Activated CD4-positive, alpha-beta T cell treated with anti-CD3 and anti-CD28 coated beads, Interleukin-2, amount 10 ng/mL, durations not matched to agents 24 days and 14 days (primary cell): ENCODE measurements around the gene PAM16. TPM values are rescaled to one million over a fixed set of nuclear protein-coding genes. Genes with fewer than 3 reads are reported as not detected.
"Not testable (repeated sequence)": the region's sequence is repeated elsewhere in the genome, so short reads cannot be mapped to it uniquely, and the experiment has no call there.

Experiments
- DNase-seq: peaks from one replicate; pipeline ENCODE4 v3.0.0; 2022
- H3K27ac Mint-ChIP-seq: one replicate; pipeline ENCODE4 v1.8.0; 2022; ENCODE audit warnings: mild to moderate bottlenecking, mixed read lengths
- H3K27me3 Mint-ChIP-seq: one replicate; pipeline ENCODE4 v1.8.0; 2022; ENCODE audit warnings: mixed read lengths
- H3K36me3 Mint-ChIP-seq: one replicate; pipeline ENCODE4 v1.8.0; 2022; ENCODE audit warnings: low read depth, mild to moderate bottlenecking, mixed read lengths
- H3K4me1 Mint-ChIP-seq: one replicate; pipeline ENCODE4 v1.8.0; 2021; ENCODE audit warnings: mixed read lengths
- H3K4me3 Mint-ChIP-seq: one replicate; pipeline ENCODE4 v1.8.0; 2022; ENCODE audit warnings: mild to moderate bottlenecking, moderate library complexity, mixed read lengths
- H3K9me3 Mint-ChIP-seq: one replicate; pipeline ENCODE4 v1.8.0; 2021; ENCODE audit warnings: mixed read lengths
- intact Hi-C: fragments of 100-400 bp; cut with micrococcal nuclease; formaldehyde crosslinking; loops from one replicate; pipeline ENCODE4 v1.15.1; 2023
- total RNA-seq: library from RNA; stranded (reverse); gene quantifications from 2 replicates; pipeline ENCODE4 v1.2.3, GENCODE V29; 2022

PAM16 gene
- total RNA-seq, 1 donor from 2014 or later, result 104 TPM

DNA sequence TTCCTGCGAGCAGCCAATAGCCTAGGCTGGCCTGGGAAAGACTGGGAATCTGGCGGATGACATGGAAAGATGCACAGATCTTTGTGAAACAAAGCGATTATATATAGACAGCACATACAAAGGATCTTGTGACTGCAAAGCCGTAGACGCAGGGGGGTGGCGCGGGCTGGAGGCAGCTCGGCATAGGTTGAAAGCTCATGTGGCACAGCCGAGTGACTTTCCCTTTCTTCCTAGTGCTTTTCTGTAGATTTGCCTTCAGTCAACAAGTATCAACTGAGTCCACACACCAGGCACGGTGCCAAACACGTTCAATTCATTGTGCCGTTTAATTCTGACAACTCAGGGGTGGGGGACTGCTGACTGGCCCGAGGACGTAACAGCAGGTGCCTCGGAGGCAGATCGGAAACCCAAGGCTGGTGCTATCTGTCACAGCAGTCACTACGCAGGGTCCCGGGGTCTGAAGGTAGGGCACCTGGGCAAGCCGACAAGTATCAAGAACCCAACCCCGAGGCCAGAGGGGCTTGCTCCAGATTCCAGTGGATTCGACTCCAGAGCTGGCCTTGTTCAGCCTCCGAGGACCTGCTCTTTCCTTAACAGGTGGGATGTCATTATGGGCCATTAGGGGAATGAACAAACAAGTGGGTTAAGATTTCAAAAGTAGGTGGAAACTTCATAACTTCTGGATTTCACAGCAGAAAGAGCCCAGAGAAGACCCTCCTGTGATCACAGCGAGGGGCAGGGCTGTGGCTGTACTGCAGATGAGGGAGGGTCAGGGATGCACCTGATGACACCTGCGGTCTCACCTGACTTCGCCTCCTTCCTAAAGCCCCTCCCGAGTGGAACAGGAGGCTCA is 5.9 kb downstream of the PAM16 start:
- Mint-ChIP-seq H3K27me3 (no peaks in the 10 kb centered on the region), H3K27ac (no peak overlapping the region), H3K4me1 (peaks cover 4% of the 10 kb centered on the region), H3K36me3 (peaks cover 9% of the 10 kb centered on the region), H3K9me3 (no peaks in the 10 kb centered on the region), H3K4me3 (no peak overlapping the region)
- DNase-seq, result peak; percentile 58
- intact Hi-C loops, result no loop called here

DNA sequence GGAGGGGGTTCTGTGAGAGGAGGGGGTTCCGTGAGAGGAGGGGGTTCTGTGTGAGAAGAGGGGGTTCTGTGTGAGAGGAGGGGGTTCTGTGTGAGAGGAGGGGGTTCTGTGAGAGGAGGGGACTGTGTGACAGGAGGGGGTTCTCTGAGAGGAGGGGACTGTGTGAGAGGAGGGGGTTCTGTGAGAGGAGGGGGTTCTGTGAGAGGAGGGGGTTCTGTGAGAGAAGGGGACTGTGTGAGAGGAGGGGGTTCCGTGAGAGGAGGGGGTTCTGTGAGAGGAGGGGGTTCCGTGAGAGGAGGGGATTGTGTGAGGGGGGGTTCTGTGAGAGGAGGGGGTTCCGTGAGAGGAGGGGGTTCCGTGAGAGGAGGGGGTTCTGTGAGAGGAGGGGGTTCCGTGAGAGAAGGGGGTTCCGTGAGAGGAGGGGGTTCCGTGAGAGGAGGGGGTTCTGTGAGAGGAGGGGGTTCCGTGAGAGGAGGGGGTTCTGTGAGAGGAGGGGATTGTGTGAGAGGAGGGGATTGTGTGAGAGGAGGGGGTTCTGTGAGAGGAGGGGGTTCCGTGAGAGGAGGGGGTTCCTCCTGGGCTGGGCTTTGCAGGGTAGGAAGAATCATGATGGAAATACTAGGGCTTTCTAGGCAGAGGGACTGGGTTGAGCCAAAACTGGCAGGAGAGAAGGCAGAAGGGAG is 6.7 kb downstream of the PAM16 start:
- H3K4me3 Mint-ChIP-seq, H3K27ac Mint-ChIP-seq, H3K27me3 Mint-ChIP-seq, H3K4me1 Mint-ChIP-seq, H3K9me3 Mint-ChIP-seq, H3K36me3 Mint-ChIP-seq, intact Hi-C loops, DNase-seq: not testable (repeated sequence)

DNA sequence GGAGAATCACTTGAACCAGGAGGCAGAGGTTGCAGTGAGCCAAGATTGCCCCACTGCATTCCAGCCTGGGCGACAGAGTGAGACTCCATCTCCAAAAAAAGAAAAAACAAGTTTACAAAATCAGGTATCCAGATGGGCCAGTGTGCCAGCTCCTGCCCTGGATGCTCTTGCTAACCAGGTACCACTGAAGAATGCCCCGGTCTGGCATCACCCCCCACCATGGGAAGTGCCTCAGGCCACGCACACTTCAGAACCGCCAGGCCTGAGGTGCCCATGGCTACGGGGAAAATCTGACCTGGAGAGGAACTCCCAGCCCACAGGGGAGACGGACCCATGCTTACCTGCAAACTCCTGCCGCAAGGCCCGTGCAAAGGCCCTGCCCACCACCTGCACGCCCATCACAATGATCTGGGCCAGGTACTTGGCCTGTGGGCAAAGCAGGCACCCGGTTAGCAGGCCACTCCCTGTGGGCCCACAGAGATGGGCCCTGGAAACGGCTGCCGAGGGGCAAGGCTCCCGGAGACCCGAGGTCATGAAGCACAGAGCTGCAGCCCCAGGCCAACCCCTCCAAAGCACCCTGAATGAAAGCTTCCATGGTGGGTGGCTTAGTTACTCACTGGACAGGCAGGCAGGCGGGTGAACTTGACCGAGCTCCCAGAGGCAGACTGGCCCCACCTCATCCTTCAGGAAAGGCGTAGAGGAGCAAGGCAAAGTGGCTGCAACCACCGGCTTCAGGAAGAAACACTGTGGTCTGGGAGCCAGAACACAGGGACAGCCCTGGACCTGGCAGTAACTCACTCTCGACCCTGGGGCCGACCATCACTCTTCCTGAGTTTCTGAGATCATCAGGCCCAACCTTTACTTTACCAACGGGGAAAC is 8.0 kb downstream of the PAM16 start:
- H3K27ac Mint-ChIP-seq, result no peak overlapping the region
- DNase-seq, result no peak
- peaks cover 4% of the 10 kb centered on the region for H3K4me1 Mint-ChIP-seq
- H3K9me3 Mint-ChIP-seq, result no peaks in the 10 kb centered on the region
- H3K27me3 Mint-ChIP-seq, result no peaks in the 10 kb centered on the region
- intact Hi-C loops, result no loop called here
- H3K4me3 Mint-ChIP-seq, result no peak overlapping the region
- peaks cover 7% of the 10 kb centered on the region for H3K36me3 Mint-ChIP-seq

DNA sequence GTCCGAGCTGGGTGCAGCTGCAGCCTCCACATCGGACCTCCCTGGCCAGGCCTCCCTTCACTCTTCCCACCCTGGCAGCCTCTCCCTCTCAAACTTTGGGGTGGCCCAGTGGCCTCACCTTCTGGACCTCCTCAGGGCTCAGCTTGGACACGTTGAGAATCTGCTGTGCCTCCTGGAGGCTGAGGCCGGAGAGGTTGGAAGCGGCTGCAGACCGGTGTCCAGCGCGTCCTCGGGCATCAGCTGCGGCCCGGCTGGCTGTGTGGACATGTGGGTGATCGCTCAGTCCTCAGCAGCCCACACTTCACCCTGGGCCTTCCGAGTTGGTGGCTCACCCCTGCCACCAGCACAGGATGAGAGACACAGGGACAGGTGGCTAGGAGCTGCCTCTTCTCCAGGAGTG is 9.9 kb downstream of the PAM16 start:
- intact Hi-C loops, result no loop called here
- no peak overlapping the region for H3K4me3 Mint-ChIP-seq
- H3K27ac Mint-ChIP-seq, result no peak overlapping the region
- H3K4me1 Mint-ChIP-seq, result peaks cover 2% of the 10 kb centered on the region
- peaks cover 7% of the 10 kb centered on the region for H3K36me3 Mint-ChIP-seq
- H3K27me3 Mint-ChIP-seq, result no peaks in the 10 kb centered on the region
- H3K9me3 Mint-ChIP-seq, result no peaks in the 10 kb centered on the region
- no peak for DNase-seq

DNA sequence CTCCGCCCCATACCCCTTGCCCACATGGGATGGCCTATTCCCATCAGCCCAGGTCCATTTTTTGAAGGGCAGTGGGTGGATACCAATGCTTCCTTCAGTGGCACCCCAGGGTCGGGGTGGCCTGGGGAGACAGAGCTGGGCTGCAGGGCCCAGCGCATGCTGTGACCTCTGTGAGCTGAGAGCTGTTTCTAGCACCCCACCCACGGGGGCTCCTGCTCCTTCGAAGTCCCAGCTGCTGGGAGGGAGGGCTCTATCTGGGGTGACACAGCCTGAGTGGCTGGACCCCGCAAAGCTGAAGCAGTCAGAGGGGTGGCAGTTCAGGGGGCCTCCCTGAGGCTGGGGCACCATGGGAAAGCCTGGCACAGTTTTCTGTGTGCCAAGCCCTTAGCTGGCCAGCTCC is 10.7 kb downstream of the PAM16 start:
- no peak for DNase-seq
- Mint-ChIP-seq H3K9me3 (no peaks in the 10 kb centered on the region), H3K36me3 (peaks cover 7% of the 10 kb centered on the region), H3K4me1 (peaks cover 2% of the 10 kb centered on the region), H3K27ac (no peak overlapping the region), H3K4me3 (no peak overlapping the region), H3K27me3 (no peaks in the 10 kb centered on the region)
- intact Hi-C loops, result no loop called here

DNA sequence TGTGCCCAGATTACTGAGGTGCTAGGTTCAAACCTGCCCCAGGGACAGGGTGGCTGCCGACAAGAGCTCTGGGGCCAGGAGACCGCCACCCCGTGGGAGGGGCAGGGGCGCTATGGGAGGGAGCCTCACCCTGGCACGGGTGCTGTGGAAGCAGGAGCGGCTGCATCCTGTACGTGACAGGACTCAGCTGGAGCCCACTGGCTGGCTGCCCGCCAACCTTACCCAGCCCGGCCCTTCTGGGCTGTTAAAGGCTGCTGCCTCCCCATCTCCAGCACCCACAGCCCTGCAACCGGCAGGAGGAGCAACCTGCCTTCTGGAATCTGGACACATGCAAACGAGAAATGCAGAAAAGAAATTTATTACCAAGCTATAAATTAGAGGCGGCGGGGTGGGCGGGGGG is 11.2 kb downstream of the PAM16 start:
- no peak for DNase-seq
- Mint-ChIP-seq H3K4me1 (peaks cover 2% of the 10 kb centered on the region), H3K36me3 (peaks cover 7% of the 10 kb centered on the region), H3K9me3 (no peaks in the 10 kb centered on the region), H3K4me3 (no peak overlapping the region), H3K27ac (no peak overlapping the region), H3K27me3 (no peaks in the 10 kb centered on the region)
- intact Hi-C loops, result no loop called here

DNA sequence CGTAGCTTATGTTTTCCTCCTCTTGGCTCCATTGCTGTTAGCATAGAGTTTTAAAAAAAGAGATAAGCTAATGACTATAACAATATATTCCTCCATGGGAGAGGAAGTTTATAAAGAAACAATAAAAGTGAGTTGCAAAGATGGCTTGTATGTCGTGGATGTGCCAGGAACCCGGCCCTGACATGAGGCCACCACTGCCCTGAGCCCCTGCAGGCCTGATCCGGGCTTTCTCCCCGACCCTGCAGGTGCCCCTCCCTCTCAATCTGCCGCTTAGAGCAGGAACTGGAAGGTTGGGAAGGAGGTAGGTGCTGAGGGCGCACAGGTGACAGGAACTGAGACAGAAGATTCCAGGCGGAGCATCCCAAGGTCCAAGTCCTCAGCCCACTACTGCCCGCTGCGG is 11.7 kb downstream of the PAM16 start:
- Mint-ChIP-seq H3K27me3 (no peaks in the 10 kb centered on the region), H3K36me3 (peaks cover 5% of the 10 kb centered on the region), H3K4me1 (no peaks in the 10 kb centered on the region), H3K4me3 (no peak overlapping the region), H3K27ac (no peak overlapping the region), H3K9me3 (no peaks in the 10 kb centered on the region)
- intact Hi-C loops, result no loop called here
- no peak for DNase-seq

DNA sequence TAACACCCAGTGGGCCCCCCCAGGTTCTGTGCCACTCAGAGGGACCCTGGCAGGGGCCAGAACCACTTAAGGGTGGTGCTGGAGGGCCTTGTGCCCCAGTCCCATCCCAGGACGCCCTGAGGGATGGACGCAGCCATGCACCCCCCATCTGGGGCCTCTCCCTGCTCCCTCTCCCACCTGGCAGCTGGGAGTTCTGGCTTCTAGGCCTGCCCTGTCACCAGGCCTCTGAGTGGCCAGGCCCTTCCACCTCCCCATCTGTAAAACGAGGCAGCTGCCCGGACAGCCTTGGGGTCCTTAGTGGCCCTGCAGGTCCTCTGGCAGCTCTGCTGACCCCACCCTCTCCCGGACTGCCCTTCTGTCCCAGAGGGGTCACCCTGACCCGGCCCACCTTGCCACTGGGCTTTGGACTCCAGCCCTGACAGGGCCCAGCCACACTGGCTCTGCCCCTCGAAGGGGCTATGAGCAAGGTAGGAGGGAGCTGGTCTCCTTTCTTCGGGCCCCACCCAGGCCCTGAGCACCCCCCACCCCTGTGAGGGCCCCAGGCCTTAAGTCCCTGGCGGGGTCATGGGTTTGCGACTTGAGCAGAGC is 12.3 kb downstream of the PAM16 start:
- Mint-ChIP-seq H3K4me1 (no peaks in the 10 kb centered on the region), H3K27ac (no peak overlapping the region), H3K4me3 (no peak overlapping the region), H3K9me3 (no peaks in the 10 kb centered on the region), H3K36me3 (peaks cover 5% of the 10 kb centered on the region), H3K27me3 (no peaks in the 10 kb centered on the region)
- intact Hi-C loops, result no loop called here
- DNase-seq, result no peak

DNA sequence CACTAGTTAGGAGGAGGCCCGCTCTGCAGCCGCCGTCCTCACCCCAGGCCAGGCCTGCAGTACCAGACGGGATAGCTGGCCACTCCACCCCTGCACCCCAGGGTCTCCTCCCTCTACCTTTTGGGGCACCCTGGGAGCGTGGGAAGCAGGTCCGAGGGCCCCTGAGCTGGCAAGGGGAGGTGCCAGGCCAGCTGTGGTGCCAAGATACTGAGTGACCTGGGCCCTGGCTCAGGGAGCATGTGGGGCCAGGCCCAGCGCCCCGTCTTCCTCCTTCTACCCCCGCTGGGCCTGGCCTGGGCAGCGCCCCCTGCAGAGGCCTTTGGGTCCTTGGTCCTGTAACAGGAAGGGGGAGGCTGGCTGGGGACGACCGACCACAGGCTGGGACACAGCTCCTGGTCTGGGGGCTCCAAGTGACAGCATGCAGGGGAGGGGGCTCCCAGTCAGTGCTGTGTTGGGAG is 13.0 kb downstream of the PAM16 start:
- Mint-ChIP-seq H3K4me1 (no peaks in the 10 kb centered on the region), H3K27ac (no peak overlapping the region), H3K27me3 (no peaks in the 10 kb centered on the region), H3K4me3 (no peak overlapping the region), H3K36me3 (peaks cover 5% of the 10 kb centered on the region), H3K9me3 (no peaks in the 10 kb centered on the region)
- DNase-seq, result no peak
- intact Hi-C loops, result no loop called here

DNA sequence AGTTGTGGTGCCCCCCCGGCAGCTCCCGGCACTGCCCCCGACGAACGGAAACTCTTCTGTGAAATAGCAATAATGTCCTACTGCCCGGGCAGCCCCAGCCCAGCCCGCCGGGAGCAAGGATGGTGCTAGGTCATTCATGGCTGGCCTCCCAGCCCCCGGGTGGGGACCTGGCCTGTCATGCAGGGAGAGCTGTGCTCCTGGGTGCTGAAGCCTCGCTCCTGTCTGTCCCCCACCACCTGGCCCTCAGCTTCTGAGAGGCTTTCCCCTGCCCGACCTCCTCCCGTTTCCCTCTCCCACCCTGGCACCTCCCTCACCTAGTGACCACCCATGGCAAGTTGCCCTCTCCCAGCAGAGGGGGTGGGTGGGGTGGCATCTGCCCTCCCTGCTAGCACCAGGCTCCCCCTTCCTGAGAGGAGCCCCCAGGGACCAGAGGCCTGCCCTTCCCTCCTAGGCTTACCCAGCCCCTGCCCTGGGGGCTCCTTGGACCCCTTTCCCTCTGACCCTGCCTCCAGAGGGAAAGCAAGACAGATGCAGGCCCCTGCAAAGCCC is 13.5 kb downstream of the PAM16 start:
- Mint-ChIP-seq H3K27me3 (no peaks in the 10 kb centered on the region), H3K4me3 (no peak overlapping the region), H3K9me3 (no peaks in the 10 kb centered on the region), H3K4me1 (no peaks in the 10 kb centered on the region), H3K27ac (no peak overlapping the region), H3K36me3 (peaks cover 5% of the 10 kb centered on the region)
- DNase-seq, result no peak
- intact Hi-C loops, result no loop called here

DNA sequence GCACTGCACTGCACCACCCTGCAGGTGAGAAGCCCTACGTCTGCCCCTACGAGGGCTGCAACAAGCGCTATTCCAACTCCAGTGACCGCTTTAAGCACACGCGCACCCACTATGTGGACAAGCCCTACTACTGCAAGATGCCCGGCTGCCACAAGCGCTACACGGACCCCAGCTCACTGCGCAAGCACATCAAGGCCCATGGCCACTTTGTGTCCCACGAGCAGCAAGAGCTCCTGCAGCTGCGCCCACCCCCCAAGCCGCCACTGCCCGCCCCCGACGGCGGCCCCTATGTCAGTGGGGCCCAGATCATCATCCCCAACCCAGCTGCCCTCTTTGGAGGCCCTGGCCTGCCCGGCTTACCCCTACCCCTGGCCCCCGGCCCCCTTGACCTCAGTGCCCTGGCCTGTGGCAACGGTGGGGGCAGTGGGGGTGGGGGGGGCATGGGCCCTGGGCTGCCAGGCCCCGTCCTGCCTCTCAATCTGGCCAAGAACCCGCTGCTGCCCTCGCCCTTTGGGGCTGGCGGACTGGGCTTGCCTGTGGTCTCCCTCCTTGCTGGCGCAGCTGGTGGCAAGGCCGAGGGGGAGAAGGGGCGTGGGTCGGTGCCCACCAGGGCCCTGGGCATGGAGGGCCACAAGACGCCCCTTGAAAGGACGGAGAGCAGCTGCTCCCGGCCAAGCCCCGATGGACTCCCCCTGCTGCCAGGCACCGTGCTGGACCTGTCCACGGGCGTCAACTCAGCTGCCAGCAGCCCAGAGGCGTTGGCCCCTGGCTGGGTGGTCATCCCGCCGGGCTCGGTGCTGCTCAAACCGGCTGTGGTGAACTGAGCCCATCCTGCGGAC is 14.2 kb downstream of the PAM16 start:
- no peaks in the 10 kb centered on the region for H3K27me3 Mint-ChIP-seq
- no peak for DNase-seq
- no peaks in the 10 kb centered on the region for H3K9me3 Mint-ChIP-seq
- H3K36me3 Mint-ChIP-seq, result peaks cover 5% of the 10 kb centered on the region
- no peak overlapping the region for H3K4me3 Mint-ChIP-seq
- intact Hi-C loops, result no loop called here
- H3K27ac Mint-ChIP-seq, result no peak overlapping the region
- H3K4me1 Mint-ChIP-seq, result no peaks in the 10 kb centered on the region

DNA sequence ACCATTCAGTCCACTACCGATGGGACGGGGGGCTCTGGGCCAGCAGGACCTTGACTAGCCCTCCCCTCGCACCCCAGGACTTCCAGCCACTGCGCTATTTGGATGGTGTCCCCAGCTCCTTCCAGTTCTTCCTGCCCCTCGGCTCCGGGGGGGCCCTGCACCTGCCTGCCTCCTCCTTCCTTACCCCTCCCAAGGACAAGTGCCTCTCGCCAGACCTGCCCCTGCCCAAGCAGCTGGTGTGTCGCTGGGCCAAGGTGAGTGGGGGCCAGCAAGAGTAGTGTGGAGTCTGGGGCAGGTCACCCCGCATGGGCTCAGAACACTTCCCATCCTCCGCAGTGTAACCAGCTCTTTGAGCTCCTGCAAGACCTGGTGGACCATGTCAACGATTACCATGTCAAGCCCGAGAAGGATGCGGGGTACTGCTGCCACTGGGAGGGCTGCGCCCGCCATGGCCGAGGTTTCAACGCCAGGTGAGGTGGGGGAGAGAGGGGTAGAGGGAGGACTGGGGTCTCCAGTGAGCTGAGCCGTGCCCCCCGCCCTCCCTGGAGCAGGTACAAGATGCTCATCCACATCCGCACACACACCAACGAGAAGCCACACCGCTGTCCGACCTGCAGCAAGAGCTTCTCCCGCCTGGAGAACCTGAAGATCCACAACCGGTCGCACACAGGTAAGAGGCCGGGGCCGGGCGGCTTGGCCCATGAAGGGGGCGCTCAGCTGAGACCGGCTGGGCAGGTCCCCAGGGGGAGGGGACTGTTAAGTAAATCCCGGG is 16.2 kb downstream of the PAM16 start:
- no peak overlapping the region for H3K27ac Mint-ChIP-seq
- H3K4me3 Mint-ChIP-seq, result no peak overlapping the region
- no peaks in the 10 kb centered on the region for H3K9me3 Mint-ChIP-seq
- peaks cover 2% of the 10 kb centered on the region for H3K36me3 Mint-ChIP-seq
- H3K4me1 Mint-ChIP-seq, result no peaks in the 10 kb centered on the region
- intact Hi-C loops, result no loop called here
- H3K27me3 Mint-ChIP-seq, result no peaks in the 10 kb centered on the region
- no peak for DNase-seq
